RKO (cell line): ENCODE results near the gene FCHSD2.
"Not testable (repeated sequence)": the region's sequence is repeated elsewhere in the genome, so short reads cannot be mapped to it uniquely, and the experiment has no call there.

Experiments used
- DNase-seq: peaks from one replicate; pipeline ENCODE4 v3.0.0-alpha.2; 2016; ENCODE audit warnings: low spot score

FCHSD2 gene

DNA sequence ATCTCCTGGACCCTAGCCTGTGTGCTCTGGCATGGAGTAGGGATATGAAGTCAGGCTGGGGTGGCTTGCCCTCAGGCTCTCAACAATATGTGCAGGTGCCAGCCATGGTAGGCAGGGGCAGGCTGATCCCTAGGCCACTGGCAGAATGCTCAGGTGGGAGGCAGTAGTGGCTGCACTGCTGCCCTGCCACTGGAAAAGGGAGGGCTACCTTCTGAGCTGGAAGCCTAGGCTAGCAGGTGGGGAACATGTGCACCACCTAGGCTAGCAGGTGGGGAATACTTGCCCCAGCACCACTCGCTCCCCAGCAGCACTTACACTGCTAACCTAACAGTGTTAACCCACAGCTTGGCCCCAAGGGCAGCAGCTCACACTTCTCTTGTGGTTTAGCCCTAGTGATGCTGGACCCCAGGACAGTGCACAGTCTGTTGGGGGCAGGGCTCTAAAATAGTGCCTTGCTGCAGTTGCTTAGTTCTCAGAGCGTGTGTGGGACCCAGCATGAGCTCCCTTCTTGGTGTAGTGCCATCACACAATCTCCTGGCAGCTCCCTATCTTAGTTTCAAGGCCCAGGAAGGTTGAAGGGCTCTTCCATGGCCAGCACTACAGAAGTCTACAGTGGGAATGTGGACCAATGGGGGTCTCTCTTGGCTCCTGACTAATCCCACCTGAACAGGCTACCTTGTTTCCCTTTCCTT lies 130.8 kb downstream of the FCHSD2 start:
- DNase-seq = no peak

DNA sequence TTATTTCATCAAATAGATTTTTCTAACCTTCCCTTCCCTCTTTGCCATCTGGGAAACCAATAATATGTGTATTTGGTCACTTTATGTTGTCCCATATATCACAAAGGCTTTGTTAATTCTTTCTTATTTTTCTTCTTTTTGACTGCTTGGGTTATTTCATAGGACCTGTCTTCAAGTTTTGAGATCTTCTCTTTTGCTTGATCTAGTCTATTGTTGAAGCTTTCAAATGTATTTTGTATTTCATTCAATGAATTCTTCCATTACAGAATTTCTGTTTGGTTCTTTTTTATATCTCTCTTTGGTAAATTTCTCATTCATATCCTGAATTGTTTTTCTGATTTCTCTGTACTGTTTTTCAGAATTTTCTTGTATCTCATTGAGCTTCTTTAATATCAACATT lies 132.1 kb downstream of the FCHSD2 start:
- no peak for DNase-seq

DNA sequence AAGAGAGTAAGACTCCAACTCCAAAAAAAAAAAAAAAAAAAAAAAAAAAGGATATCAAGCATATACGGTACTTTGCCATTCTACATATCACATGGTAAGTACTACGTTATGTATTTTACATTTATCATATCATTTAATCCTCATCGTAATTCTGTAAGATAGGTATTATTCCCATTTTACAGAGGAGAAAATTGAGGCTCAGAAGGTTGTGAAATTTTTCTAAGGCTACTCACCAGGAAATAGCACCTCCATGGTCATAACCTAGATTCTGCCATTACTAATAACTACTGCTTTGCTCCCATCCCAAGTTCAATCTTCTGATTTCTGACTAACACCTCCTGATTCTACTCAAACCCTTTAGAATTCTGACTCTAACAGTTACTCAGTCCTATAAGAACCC lies 138.0 kb downstream of the FCHSD2 start:
- DNase-seq = no peak

DNA sequence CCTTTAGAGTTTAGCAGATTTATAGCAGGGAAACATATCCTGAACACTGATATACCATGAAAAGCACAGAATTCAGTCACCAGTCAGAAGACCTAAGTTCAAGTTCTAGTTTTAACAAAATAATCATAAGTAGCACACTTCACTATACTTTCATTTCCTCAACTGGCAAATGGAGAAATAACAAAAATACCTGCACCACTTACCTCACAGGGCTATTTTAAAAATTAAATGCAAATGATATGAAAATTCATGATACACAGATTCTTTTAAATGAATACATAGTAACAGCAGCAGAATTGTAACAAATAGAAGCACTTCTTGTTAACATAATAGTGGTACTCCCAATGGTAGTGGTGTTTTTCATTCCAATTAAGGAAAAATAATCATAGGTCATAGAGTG lies 139.0 kb downstream of the FCHSD2 start:
- no peak for DNase-seq

DNA sequence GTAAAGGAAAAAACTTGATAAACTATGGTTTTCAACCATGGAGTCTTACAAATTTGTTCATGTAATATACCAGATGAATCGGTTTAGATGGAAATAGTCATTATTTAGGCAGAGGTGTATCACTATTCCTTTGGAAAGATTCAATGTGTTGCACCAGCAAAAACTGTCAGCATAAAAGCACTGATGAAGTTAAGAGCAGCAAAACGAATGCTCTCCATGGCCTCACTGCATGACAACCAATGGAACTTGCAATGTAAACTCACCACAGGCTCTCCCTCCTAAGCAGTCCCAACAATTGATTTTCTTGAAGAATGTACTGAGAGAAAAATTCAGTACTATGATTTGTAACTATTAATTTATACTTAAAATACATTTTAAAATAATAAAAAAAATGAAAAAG lies 139.9 kb downstream of the FCHSD2 start:
- no peak for DNase-seq

DNA sequence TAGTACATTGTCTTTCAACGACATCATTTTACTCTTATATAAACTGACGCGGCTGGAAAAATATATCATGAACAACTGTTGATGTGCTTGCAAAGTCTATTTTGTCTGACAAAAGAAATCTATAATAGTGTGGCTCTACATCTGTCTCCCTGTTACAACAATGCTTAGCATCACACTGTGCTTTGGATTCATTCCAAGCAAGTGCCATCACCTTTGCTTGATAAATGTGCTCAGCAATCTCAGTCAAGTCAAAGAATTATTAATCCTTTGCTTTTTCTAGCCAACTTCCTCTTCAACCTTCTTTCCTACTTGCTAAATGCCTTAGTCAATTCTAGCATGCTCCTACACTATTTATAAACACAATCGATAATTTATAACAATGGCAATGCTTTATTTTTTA lies 140.5 kb downstream of the FCHSD2 start:
- DNase-seq = no peak

DNA sequence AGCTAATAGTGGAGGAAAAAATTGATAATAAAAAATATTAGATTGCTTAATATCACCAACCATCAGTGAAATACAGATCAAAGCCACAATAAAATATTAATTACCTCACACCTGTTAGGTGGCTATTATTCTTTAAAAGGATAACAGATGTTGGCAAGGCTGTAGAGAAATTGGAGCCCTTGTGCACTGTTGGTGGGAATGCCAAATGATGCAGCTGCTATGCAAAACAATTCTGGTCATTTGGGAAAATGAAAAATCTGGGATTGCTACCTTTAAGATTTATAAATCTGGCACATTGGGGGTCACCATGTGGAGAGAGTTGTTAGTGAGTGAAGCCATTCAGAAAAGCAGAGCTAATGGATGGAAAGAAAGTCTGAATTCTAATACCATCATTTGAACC lies 143.4 kb downstream of the FCHSD2 start:
- no peak for DNase-seq

DNA sequence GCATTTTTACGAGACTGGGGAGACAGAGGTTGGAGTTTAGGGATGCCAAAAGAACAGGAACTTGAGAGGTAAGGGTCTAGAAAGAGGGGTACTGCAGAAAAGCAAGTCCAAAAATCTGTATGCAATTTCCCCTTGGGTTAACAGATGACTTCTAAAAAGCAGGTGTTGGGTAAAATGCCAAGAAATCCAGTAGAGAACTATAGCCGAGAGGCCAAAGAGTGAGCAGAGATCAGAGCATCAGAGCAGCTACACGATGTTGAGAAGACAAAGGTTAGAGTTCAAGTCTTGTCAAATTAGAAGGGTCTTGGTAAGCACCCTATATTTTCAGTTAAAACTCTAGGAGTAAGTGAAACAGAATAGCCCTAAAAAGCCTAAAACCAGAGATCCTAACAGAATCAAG lies 145.2 kb downstream of the FCHSD2 start:
- DNase-seq = no peak

DNA sequence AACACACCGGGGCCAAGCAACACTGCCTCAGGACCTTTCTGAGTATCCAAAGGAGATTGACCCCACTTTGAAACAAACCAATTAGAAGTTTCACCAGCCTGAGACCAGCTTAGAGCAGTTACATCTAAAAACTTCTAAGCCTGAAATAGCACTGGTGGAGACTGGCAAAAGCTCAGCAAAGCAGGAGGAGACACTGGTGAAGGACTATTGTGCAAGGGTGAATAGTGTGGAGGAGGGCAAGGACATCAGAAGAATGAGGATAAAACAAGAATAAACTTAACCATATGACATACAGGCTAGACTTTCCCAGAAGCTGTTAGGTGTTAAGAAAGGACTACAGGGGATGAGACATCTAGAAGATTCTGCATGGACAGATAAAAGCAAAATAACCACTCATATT lies 152.4 kb downstream of the FCHSD2 start:
- DNase-seq = no peak

DNA sequence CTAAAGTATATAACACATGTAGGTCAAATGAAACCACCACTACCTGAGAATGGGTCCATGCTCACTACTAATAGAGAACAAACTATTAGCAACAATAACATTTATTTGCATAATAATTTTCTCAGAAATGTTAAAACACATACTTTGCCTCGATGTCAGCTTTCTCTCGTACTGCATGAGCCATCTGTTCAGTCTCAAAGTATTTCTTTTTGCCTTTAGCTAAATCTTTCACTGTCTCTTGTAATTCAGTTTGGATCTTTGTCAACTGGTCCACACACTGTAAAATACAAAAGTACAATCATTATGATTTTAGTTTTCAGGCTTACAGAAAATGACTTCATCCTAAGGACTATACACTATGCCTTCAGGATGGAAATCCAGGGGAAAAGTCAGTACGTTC lies 153.3 kb downstream of the FCHSD2 start:
- DNase-seq = no peak

DNA sequence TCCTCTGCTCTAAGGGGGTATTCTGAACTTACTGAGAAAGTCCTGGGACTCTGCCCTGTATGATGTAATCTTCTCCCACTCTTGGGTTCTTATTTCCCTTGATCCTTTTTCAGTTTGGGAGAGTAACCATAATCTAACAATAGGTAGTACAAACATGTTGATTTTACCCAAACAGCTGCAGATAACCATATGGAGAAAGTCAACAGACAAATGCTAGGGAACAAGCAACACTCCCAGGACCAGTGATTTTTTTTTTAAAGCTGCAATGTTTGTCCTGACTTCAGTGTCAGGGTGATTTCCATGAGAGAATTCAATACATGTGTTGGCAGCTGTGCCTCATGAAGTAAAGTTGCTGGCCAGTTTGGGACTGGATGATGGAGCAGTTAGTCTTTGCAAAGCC lies 156.5 kb downstream of the FCHSD2 start:
- DNase-seq = no peak

DNA sequence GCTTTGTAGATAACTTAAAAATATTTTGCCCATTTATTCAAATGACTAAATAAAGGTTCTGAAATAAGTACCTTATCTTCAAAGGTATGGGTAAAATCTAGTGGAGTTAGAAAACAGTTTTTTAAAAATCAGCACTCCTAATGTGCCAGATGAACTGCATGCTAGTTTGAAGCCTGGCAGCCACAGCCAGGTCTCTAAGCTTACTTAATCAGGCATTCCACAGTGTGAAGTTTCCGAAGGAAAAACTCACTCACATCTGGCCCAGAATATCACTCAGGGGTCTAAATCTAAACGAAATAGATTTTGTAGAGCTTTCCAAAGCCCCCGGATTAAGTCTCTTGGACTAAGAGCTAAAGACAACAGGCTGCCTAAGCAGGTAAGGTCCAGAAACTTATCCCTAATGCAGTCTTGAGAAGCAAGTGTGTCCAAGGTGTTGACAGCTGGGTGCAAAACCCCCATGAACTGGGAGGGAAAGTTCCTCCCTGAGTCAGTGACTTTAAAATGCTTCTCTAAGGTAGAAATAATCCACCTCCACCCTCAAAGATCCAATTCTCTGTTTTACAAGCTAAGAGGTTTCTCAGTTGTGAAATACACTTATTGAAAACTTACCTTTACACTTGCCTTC lies 157.6 kb downstream of the FCHSD2 start:
- DNase-seq = no peak

DNA sequence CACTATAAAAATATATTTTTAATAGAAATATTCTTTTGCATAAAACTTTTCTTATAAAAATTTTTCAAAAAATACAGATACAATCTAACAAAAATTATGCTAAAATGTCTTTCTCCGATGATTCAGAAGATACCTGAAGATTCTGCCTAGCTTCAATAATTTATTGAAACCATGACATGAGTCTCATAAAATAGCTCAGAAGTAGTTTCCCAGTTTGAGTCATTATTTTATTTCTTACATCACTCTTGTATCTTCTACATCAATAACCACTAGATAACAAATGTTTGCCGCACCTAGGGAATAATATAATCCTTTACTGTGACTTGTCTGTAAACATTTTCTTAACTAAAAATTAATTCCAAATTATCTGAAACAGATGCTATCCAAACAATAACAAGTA lies 158.6 kb downstream of the FCHSD2 start:
- no peak for DNase-seq

DNA sequence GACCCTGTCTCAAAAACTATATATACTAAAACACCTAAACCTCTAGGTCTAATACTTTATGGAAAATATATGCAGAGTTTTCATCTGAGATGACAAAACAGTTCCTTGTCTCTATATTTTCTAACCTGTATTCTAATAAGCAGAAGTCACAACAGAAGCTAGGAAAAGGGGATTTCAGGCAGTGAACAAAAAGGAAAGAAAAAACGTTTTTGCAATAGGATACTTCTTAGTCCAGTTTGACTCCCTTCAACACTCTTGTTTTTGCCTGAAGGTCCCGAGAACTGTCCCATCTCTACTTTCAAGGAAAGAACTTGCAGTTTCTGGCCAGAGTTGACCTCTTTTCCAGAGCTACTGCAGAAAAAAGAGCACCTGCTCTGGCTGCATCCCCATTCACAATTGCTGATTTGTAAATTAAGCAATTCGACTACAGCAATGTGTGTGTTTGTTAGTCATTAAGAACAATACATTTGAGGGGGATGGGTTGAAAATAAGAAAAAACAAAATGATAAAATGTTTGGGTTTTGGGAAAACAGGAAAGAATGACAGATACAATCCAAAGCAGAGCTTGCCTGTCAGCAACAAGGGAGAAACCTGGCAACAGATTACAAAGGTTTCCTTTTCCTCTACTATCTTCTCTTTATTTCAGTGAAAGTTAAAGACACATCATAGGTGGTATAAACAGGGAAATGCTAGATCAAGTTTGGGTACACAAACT lies 160.0 kb downstream of the FCHSD2 start:
- no peak for DNase-seq

DNA sequence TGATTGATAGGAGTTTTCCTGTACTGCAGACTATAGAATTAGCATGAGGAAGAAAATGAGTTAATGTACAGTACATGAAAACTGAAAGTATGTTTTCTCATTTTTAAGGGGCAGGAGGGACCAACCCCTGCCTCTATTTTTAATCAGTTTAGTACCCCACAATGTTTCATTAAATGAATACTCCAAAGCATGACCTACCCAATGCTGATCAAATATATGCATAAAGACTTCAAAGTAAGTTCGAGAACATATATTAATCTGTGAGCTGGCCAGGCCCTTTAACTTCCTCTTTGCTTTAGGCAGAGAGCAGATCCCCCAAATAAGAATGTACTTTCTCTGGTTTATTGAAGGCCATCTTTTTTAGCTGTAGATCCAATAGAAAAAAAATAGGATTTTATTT lies 161.0 kb downstream of the FCHSD2 start:
- DNase-seq = no peak

DNA sequence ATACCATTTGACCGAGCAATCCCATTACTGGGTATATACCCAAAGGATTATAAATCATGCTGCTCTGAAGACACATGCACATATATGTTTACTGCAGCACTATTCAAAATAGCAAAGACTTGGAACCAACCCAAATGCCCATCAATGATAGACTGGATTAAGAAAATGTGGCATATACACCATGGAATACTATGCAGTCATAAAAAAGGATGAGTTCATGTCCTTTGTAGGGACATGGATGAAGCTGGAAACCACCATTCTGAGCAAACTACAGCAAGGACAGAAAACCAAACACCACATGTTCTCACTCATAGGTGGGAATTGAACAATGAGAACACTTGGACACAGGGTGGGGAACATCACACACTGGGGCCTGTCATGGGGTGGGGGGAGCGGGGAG lies 164.3 kb downstream of the FCHSD2 start:
- not testable (repeated sequence) for DNase-seq

DNA sequence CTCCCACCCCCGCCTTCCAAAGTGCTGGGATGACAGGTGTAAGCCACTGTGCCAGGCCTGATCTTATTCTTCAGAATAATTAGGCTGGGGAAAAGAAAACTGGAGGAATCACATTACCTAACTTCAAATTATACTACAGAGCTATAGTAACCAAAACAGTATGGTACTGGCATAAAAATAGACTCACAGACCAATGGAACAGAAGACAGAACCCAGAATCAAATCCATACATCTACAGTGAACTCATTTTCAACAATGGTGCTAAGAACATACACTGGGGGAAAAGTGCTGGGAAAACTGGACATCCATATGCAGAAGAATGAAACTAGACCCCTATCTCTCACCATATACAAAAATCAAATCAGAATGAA lies 165.6 kb downstream of the FCHSD2 start:
- not testable (repeated sequence) for DNase-seq

DNA sequence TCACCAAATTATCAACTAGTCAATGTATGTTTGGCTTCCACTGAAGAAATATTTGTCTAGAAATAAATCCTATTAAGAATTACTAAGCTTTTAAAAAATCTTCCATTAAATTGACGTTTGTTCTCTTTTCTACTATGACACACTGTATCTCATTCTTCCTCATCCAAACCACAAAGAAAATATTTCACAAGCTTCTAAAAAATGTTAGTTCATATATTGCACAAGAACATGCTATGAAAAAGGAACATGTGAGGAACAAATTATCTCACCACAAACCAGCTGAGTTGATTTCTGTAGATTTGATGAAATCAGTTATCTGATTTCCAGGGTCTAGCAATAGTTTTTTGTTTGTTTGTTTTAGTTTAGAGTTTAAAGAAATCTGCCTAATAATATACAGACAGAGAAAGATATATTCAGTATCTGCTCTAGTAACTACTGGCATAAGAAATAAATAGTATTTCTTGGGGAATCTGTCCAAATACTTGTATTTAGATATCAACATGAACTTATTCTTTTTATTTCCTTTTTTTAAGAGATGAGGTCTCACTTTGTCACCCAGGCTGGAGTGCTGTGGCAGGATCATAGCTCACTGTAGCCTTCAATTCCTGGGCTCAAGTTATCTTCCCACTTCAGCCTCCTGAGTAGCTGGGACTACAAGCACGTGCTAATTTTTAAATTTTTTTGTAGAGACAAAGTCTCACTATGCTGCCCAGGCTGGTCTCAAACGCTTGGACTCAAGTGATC lies 166.2 kb downstream of the FCHSD2 start:
- DNase-seq = no peak

DNA sequence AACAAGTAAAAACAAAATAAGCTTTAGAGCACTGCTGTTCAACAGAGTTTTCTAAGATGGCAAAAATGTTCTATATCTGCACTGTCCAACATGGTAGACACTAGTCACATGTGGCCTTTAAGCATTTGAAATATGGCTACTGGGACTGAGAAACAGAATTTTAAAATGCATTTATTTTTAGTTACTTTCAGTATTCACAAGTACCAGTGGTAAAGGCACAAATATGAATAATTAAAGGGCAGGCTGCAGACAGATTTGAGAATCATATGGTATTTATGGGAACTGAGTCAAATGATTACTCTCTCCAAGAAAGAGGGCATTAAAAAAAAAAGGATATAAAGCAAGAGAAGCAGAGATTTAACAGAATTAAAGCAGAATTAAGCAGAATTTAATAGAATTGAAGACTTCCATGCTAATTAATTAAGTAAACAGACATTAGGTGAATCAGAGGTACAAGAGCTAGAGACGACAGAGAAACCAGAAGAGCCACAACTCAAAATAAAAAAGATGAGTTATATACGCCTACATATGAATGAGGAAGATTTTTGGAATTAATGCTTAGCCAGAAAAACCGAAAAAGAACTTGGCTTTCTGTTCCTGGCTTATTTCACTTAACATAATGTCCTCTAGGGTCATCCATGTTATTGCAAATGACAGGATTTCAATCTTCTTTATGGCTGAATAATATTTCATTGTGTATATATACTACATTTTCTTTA lies 167.5 kb downstream of the FCHSD2 start:
- no peak for DNase-seq

DNA sequence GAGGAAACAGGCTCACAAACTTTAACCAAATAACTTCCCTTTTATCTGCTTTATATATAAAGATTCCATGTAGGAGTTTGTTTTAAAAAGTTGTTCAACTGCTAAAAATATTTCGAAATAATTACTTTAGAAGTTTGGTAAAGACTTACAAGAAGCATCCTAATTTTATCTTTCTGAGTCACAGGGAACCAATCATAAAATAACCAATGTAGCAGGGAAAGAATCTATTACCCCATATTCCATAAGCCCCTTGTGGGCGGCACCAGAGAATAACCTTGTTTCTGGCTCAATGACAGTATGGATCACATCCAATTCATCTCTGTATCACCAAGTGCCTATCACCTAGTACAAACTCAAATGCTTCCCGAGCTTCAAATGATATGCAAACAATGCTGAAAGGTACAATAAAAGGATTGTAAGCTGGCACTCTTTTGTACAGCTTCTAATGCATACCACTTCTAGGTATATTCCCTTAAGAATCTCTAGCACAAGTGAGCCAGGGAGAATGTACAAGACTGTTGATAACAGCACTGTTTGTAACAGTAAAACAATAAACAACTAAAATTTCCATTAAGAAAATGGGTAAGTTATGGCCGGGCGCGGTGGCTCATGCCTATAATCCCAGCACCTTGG lies 169.5 kb downstream of the FCHSD2 start:
- DNase-seq = no peak

DNA sequence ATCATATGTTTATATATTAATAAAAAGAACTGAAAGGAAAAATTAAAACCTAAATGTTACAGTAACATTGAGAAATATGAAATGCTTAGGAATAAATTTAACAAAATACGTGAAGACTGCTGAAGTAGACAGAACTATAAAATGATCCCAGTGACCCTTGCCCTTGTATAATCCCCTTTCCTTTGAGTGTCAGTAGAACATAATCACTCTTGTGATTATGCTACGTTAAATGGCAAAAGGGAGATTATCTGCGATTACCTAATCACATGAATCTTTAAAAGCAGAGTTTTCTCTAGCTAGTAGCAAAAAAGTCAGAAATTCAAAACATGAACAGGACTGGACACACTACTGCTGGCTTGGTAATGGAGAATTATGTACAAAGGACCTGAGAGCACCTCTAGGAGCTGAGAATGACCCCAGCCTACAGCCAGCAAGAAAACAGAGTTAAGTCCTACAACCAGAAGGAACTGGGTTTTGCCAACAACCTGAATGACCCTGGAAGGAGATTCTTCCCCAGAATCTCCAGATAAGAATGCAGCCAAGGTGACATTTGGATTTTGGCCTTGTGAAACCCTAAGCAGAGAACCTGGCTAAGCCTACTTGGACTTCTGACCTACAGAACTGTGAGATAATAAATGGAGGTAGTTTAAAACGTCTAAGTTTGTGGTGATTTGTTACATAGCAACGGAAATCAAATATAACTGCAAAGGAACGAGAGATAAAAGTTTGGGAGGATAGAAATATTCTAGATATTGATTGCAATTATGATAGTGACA lies 170.7 kb downstream of the FCHSD2 start:
- DNase-seq = no peak
